Measurements from ENCODE around the gene TCERG1L.

TCERG1L gene

DNA sequence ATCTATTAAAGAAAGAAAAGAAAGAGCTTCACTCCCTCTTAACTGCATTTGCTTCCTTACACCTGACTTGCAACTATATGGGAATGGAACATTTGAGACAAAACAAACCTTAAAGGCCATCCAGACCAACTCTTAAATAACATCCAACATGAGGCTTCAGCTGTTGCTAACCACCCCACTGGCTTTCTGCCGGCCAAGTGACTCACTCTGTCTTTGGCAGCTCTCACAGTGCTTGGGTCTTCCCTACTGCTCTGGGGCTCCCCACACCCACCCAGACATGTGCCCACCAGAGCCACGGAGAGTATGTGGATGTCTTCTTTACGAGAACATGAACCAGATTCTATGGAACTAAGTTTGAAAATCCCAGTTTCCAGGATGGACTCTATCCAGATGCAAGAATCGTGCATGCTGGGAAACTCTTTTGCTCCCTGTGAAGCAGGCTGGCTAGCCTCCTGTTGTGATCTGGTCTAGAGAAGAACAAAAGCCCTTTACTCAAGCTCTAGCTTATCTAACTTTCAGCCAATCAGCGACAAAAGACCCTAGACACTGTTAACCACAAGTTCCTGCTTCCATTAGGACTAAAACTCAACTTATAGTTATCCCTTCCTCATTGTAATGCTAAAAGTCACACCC lies 245.7 kb downstream of the TCERG1L start:
- no peak for DNase-seq (ENCODE audit: low read depth)

DNA sequence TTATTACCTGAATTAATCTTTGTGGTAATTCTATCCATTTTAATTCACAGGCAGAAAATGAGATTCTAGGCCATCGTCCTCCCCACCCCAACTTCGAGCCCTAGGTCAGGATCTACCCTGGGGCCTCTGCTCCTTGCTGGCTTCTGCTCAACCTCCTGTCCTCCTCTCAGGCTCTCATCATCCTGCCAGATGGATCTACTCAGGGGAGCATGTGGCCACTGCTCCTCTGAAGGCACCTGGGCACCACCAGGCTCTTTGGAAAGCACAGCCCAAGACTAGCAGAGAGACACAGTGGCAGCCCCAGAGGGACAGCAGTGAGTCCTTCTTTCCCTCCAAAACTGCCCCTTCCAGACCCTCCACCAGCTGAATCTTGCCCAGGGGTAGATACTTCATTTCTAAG lies 248.2 kb downstream of the TCERG1L start:
- no peak for DNase-seq (ENCODE audit: low read depth)

DNA sequence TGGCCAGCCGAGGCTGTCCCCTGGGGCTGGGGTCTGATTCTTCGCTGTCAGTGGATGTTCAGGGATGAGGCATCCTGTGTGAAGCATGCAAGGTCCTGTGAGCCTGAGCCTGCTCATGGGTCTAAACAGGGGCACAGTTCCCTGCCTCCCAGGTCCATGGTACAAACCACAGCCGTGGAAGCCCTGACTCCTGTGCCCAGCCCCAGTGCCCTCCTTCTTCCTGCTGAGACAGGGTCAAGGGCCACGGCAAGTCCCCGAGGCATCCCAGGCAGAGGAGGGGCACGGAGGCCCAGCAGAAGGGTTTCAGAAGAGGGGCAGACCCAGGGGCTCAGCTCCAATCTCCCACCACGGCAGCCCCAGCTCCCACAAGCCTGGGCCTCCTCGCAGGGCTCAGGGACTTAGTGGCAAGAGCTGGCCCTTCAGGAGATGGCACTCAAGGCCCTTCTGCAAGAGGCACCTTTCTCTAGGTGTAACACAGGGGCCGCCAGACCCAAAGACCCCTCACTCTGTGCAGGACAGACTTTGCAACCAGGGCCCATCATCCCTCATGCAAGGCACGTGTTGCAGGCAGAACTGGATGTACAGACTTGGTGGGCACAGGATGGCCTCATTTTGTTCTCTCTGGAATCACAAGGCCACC lies 248.8 kb downstream of the TCERG1L start:
- no peak for DNase-seq (ENCODE audit: low read depth)

DNA sequence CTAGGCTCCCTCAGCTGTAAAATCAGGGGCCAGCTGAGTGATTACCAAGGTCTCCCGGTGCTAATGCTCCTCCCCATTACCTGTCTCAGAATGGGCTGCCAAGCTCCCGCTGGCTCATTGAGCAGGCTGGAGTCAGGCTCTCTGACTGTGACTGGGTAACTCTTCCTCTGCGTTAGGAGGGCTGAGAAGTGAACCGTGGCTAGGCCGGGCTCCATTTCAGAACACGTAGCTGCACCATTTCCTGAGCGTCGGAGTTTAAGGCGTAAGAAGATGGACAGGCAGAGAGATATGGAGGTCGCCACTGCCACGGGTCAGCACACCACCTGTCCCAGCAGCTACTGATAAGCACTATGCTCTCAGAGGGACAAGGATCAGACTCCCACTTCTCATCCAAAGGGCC lies 250.3 kb downstream of the TCERG1L start:
- no peak for DNase-seq (ENCODE audit: low read depth)

DNA sequence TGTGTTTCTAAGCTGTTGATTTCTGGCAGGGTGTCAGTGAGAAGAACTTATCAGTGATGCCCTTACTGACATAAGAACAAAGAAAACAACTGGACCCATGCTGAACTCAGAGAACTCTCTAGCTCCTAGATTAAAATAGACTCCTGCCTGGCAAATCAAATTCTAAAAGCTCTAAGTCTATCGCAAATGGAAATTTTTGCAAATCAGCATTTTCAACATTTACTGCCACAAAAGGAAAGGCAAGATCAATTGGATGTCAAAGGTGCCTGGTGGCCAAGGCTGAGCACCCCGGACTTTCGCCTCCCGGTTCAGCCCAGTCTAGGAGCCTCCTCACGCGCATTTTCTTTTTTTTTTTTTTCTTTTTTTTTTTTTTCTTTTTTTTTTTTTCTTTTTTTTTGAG lies 251.6 kb downstream of the TCERG1L start:
- DNase-seq (ENCODE audit: low read depth), result no peak

DNA sequence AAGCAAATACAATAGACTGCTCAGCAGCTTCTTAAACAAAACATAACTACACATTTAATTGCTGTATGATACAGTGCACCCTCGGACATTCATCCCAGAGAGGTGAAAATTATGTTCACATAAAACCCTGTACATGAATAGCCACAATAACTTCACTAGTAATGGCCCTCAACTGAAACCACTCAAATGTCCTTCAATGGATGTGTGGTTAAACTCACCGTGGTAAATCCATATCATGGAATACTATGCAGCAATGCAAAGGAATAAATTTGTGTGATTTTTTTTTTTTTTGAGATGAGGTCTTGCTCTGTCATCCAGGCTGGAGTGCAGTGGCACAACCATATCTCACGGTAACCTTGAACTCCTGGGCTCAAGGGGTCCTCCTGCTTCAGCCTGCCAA lies 252.7 kb downstream of the TCERG1L start:
- no peak for DNase-seq (ENCODE audit: low read depth)

DNA sequence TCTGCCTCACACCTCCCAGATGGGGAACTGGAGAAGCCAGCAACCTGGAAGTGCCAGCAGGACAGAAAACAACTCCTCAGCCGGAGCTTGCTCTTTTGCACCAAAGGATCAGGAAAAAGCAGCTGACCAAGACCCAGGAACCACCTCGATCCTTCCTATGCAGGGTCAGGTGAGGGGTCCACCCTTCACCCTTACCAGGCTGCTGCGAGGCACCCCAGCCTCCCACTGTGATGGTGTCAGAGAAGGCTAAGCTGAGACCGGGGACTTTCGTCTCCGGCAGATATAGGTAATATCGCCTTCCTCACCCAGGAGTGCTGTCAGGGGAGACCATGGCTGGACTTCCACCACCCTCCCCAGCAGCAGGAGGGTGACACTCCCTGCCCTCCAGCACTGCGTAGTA lies 254.7 kb downstream of the TCERG1L start:
- no peak for DNase-seq (ENCODE audit: low read depth)

DNA sequence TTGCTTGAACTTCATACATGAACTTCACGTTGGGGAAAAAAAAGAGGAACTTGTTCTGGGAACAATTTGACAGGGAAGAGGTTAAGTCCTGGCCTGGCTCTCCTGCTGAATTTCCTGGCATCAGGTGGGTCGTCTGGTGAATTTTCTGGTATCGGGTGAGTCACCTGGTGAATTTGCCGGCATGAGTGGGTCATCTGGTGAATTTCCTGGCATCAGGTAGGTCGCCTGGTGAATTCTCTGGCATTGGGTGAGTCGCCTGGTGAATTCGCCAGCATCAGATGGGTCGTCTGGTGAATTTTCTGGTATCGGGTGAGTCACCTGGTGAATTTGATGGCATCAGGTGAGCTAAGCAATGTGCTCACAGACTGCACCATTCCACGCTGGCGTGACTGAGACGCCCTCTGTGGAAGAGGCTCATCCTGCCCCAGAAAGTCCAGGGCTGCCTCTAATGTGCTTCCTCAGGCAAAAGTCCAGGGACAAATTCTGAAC lies 255.4 kb downstream of the TCERG1L start:
- DNase-seq (ENCODE audit: low read depth), result no peak

DNA sequence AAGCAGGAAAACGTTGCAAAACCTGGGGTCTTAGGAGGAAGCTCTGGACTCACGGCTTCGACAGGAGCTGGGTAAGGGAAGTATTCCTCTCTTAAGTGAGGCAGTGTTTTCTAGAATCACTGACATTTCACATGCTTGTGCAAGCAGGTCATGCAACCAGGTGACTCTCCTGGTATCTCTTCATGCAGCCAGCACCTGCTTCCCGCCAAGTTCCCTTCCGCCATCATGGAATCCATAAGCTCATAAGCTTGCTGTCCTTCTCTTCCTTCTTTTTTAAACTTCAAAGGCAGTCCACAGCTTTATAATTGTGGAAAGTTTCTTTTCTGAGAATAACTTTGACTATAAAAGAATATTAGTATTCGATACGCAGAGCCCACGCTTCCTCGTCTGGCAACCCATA lies 256.1 kb downstream of the TCERG1L start:
- no peak for DNase-seq (ENCODE audit: low read depth)

DNA sequence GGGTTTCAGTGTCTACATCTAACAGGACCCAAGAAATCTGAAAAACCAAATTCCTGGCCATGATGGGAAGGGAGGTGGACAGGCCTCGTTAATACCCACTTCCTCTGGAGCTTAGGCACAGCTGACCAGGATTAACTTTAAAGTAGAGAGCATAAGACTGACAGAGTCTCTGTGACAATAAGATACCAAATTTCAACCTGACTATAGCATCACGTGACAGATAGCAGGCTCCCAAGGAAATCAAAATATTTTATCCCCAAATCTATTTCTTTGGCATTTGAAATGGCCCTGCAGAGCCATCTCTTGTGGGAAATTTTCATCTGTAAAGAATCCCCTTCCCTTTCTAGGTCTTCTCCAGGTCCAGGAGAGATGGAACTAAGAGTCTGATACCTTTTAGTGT lies 258.3 kb downstream of the TCERG1L start:
- no peak for DNase-seq (ENCODE audit: low read depth)

DNA sequence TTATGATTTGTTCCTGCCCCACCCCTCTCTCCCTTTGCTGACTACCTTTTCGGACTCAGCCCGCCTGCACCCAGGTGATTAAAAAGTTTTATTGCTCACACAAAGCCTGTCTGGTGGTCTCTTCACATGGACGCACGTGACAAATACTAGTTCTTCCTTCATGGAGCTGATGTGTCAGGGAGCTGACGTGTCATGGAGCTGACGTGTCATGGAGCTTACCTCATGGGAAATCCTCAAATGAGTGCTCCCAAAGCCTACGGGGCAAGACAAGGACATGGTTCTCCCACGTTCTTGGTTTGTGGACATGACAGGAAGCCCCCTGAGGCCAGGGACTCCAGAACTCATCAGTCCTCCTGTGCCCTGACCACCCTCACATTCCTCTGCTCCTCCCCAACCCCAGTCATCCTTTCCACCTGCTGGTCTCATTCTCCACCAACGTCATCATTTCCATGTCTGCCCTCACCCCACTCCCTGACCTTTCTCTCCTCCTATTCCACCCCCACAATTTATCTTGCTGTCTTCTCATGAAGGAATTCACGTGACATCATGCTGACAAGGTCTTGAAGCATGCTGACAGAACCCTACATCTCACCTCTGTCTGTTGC lies 261.3 kb downstream of the TCERG1L start:
- no peak for DNase-seq (ENCODE audit: low read depth)

DNA sequence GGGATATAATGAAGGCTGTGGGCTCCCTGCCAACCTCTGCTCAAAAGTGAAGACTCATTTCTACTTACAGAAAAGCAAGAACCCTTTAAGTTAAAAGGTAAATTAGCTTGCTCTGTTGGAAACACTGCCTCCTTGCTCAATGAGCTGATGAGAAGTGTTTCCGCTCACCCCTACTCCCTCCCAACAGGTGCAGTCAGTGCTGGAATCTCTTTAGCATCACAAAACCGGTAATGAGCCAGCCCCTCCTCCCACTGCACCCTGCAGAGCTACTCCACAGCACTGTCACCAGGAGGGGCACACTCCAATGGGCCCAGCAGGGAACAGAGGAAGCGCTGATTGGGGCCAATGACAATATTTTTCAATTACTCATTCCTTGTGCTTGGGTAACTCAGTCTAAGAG lies 262.5 kb downstream of the TCERG1L start:
- DNase-seq (ENCODE audit: low read depth), result no peak

DNA sequence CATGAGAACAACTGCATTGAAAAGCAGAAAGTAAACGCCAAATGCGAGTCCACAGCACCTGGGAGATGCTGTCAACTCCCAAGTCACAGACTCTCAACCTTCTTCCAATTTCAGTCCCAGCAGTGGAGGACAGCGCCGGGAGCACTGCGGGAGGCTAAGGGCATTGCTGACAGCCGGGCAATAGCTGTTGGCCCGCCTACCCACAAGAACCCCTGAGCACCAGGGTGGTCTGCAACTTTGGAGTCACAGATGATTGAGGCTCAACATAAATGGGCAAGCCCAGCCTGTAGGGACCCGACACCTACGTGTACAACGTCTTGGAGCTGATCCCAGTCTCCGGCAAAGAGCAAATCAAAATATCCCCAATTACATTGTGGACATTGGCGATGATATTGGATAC lies 262.9 kb downstream of the TCERG1L start:
- DNase-seq (ENCODE audit: low read depth), result no peak

DNA sequence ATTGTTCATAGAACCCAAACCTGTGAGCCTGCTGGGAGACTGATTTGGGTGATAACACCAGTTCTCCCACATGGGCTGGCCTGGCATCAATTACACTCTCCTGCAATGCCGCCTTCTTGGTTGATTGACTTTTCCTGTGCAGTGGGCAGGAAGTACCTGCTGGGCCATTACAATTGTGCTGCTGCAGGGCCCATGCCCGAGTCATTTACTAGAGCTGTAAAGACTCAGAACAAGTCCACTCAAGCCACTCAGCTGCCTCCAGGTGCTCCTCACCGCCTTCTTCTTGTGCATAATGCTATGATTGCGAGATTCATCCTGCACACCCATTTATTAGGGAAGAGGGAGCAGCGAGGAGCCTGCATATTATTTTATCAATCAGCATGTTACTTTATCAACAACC lies 264.0 kb downstream of the TCERG1L start:
- no peak for DNase-seq (ENCODE audit: low read depth)

DNA sequence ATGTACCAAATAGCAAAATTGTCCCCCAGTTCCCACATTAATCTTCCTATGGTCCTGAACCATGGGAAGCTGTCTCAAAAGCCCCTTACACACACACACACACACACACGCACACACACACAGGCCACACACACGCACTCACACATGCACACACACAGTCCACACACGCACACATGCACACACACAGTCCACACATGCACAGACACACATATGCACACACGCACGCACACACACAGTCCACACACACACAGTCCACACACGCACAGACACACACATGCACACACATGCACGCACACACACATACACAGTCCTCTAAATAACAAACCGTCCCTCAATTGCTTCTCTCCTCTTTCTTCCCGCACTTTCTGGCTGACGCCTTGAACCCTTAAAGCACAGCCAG lies 265.3 kb downstream of the TCERG1L start:
- no peak for DNase-seq (ENCODE audit: low read depth)

DNA sequence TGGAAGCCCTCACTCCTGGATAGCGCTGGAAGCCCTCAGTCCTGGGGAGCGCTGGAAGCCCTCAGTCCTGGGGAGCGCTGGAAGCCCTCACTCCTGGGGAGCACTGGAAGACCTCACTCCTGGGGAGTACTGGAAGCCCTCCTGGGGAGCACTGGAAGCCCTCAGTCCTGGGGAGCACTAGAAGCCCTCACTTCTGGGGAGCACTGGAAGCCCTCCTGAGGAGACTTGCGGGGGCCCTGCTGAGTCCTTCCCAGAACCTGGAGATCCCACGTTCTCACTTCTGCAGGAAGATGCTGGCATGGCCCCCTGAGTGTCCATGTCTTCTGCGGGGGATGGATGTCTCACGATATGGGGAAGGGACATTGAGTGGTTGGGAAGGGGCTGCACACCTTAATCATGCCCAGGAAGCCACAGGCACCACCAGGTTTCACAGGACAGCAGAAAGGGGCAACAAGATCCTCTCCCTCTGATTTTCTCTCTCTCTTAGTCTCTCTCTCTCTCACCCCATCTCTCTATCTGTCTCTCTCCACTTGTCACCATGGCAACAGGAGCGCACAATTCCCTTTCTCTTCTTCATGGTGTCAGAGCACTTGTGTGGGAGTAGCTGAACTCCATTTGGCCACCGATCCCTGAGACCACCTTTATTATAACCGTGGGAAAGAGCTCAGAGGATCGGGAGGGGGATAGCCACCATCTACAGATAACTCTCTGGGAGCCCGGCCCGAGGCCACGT lies 267.0 kb downstream of the TCERG1L start:
- no peak for DNase-seq (ENCODE audit: low read depth)

DNA sequence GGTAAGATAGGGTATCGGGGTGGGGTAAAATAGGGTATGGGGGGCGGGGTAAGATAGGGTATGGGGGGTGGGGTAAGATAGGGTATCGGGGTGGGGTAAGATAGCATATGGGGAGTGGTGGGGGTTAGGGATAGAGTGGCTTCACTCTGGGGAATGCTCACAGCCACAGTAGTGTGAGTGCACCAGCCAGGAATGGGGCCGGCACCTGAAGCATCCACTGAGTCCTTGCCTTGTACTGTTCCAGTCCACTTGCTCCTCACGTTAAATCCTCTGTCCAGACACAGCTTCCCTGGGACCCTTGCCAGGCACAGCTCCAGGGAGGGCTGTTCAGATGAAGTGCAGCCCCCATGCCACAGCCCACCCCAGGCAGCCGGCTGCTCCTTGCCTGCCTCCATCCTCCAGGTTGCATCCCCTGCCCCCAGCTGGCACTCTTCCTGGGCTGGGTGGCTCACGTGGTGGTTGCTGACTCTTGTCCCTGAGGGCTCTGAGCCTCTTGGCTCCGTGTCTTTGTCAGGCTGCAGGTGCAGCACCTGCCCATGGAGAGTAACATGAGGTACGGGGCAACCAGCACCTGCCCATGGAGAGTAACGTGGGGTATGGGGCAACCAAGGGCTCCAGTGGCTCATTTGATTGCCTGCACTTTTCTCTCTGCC lies 268.4 kb downstream of the TCERG1L start:
- no peak for DNase-seq (ENCODE audit: low read depth)

All from amniotic epithelial cell (primary cell).